PC-3 (cell line): ENCODE measurements around the gene SLC4A7. TPM values are rescaled to one million over a fixed set of nuclear protein-coding genes. Genes with fewer than 3 reads are reported as not detected.
"Not testable (repeated sequence)": the region's sequence is repeated elsewhere in the genome, so short reads cannot be mapped to it uniquely, and the experiment has no call there.

Experiments used
- ATAC-seq: fragments of 200-7000 bp; cut with Tn5 transposase; 2 replicates; pipeline ENCODE4 v1.9.1; 2020; ENCODE audit warnings: mild to moderate bottlenecking, moderate library complexity
- BruUV-seq: library from RNA; stranded (reverse); fragments of 400-500 nt; replicated peaks from 2 replicates; lab custom pipeline; 2021; lab: Mats Ljungman, UMichigan
- CTCF ChIA-PET: fragments of 300-600 bp; sonication (Branson Sonifier 250); formaldehyde crosslinking; loops from one replicate; lab custom pipeline; 2022; ENCODE audit warnings: antibody characterized with exemption; lab: Charles Lee
- POLR2A ChIA-PET: fragments of 300-600 bp; sonication (Branson Sonifier 250); formaldehyde crosslinking; loops from one replicate; lab custom pipeline; 2022; ENCODE audit warnings: antibody characterized with exemption; ENCODE audit not compliant: unreplicated experiment; lab: Charles Lee
- DNase-seq: peaks from one replicate; pipeline ENCODE4 v3.0.0-alpha.2; 2015
- H2AFZ ChIP-seq: fragments of 300-600 bp; sonication (generic); 2 replicates; pipeline ENCODE4 v1.6.0; 2016; ENCODE audit warnings: antibody characterized with exemption, low read length
- H3F3A ChIP-seq: fragments of 300-600 bp; sonication (generic); one replicate; pipeline ENCODE4 v1.6.0; 2017; ENCODE audit warnings: antibody characterized with exemption, low read length, control low read depth, mild to moderate bottlenecking; ENCODE audit not compliant: unreplicated experiment
- H3K27ac ChIP-seq: fragments of 300-600 bp; sonication (generic); 2 replicates; pipeline ENCODE4 v1.5.1; 2016; ENCODE audit warnings: mild to moderate bottlenecking, low read length
- H3K27me3 ChIP-seq: fragments of 300-600 bp; sonication (generic); 2 replicates; pipeline ENCODE4 v1.6.1; 2016; ENCODE audit warnings: low read length, mixed read lengths
- H3K36me3 ChIP-seq: fragments of 300-600 bp; sonication (generic); 2 replicates; pipeline ENCODE4 v1.6.1; 2016; ENCODE audit warnings: low read depth, mixed run types, low read length, mixed read lengths
- H3K4me1 ChIP-seq: fragments of 300-600 bp; sonication (generic); 2 replicates; pipeline ENCODE4 v1.5.1; 2016; ENCODE audit warnings: low read length; ENCODE audit not compliant: insufficient read depth
- H3K4me2 ChIP-seq: fragments of 300-600 bp; sonication (generic); 2 replicates; pipeline ENCODE4 v1.6.0; 2016; ENCODE audit warnings: low read length
- H3K4me3 ChIP-seq: fragments of 300-600 bp; sonication (generic); 2 replicates; pipeline ENCODE4 v1.5.1; 2016; ENCODE audit warnings: mild to moderate bottlenecking, low read length, mixed read lengths
- H3K79me2 ChIP-seq: fragments of 300-600 bp; sonication (generic); 2 replicates; pipeline ENCODE4 v1.6.1; 2017; ENCODE audit warnings: low read length, mixed read lengths
- H3K9ac ChIP-seq: fragments of 300-600 bp; sonication (generic); 2 replicates; pipeline ENCODE4 v1.6.0; 2016; ENCODE audit warnings: mild to moderate bottlenecking, low read length
- H3K9me2 ChIP-seq: fragments of 300-600 bp; sonication (generic); replicated peaks from 2 replicates; pipeline ENCODE4 v1.6.1; 2016; ENCODE audit warnings: mixed run types, low read length, mixed read lengths
- H3K9me3 ChIP-seq: fragments of 300-600 bp; sonication (generic); 2 replicates; pipeline ENCODE4 v1.6.1; 2016; ENCODE audit warnings: low read length, mixed read lengths
- H4K20me1 ChIP-seq: fragments of 300-600 bp; sonication (generic); 2 replicates; pipeline ENCODE4 v1.6.1; 2016; ENCODE audit warnings: low read length, mixed read lengths
- EZH2 ChIP-seq: fragments of 300-600 bp; sonication (generic); IDR thresholded peaks from one replicate; pipeline ENCODE4 v1.6.1; 2017; ENCODE audit warnings: antibody characterized with exemption, mild to moderate bottlenecking, low read length; ENCODE audit not compliant: unreplicated experiment
- EZH2phosphoT487 ChIP-seq: fragments of 300-600 bp; sonication (generic); IDR thresholded peaks from 2 replicates; pipeline ENCODE4 v1.6.1; 2018; ENCODE audit warnings: mild to moderate bottlenecking, antibody characterized with exemption, low read length, borderline replicate concordance
- intact Hi-C: fragments of 100-400 bp; cut with micrococcal nuclease; formaldehyde crosslinking; loops from 2 replicates; pipeline ENCODE4 v1.9.0; 2023
- total RNA-seq: library from RNA; depleted of rRNA; stranded (reverse); fragments of >200 nt; gene quantifications from 2 replicates; pipeline ENCODE4 v1.2.3, GENCODE V29; 2014
- TF ChIP-seq, protein P1 (sequence below): fragments of 300-600 bp; sonication (generic); conservative IDR thresholded peaks from 2 replicates; pipeline ENCODE4 v1.5.1; 2017; ENCODE audit warnings: antibody characterized with exemption, low read depth, mild to moderate bottlenecking, low read length

The SLC4A7 gene
- total RNA-seq, 1 experiment from 2014 or later, result 56.0 TPM

- no peaks in the 10 kb centered on the region for H3F3A ChIP-seq
- no peak overlapping the region for H3K4me3 ChIP-seq
- H3K79me2 ChIP-seq, result no peaks in the 10 kb centered on the region
- DNase-seq (no peak), ATAC-seq (no peak)
- H3K9me2 ChIP-seq, result no peaks in the 10 kb centered on the region
- no peak overlapping the region for H3K9ac ChIP-seq
- H3K27ac ChIP-seq, result no peak overlapping the region
- no peak overlapping the region for H3K4me2 ChIP-seq
- BruUV-seq, result no TSS peak
- ChIA-PET CTCF (no interaction called here), POLR2A (interaction anchor here (0.6 kb wide), 1 partner anchor 74 kb away, joined by 5 read pairs; no protein-coding TSS in a partner anchor)
- H2AFZ ChIP-seq, result no peak overlapping the region
- no peak for TF ChIP-seq EZH2phosphoT487
- no peak for TF ChIP-seq EZH2
- TF ChIP-seq, protein P1, sequence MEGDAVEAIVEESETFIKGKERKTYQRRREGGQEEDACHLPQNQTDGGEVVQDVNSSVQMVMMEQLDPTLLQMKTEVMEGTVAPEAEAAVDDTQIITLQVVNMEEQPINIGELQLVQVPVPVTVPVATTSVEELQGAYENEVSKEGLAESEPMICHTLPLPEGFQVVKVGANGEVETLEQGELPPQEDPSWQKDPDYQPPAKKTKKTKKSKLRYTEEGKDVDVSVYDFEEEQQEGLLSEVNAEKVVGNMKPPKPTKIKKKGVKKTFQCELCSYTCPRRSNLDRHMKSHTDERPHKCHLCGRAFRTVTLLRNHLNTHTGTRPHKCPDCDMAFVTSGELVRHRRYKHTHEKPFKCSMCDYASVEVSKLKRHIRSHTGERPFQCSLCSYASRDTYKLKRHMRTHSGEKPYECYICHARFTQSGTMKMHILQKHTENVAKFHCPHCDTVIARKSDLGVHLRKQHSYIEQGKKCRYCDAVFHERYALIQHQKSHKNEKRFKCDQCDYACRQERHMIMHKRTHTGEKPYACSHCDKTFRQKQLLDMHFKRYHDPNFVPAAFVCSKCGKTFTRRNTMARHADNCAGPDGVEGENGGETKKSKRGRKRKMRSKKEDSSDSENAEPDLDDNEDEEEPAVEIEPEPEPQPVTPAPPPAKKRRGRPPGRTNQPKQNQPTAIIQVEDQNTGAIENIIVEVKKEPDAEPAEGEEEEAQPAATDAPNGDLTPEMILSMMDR, result no peak
- H4K20me1 ChIP-seq, result no peaks in the 10 kb centered on the region
- peaks cover 43% of the 10 kb centered on the region for H3K36me3 ChIP-seq
- no peaks in the 10 kb centered on the region for H3K27me3 ChIP-seq
- H3K9me3 ChIP-seq, result no peaks in the 10 kb centered on the region
- H3K4me1 ChIP-seq, result no peaks in the 10 kb centered on the region; the same call in 1 of the 2 replicates
- intact Hi-C loops, result no loop called here
Observed at GRCh38 chr3:27392950-27393679, 91.1 kb downstream of the SLC4A7 start.

DNA sequence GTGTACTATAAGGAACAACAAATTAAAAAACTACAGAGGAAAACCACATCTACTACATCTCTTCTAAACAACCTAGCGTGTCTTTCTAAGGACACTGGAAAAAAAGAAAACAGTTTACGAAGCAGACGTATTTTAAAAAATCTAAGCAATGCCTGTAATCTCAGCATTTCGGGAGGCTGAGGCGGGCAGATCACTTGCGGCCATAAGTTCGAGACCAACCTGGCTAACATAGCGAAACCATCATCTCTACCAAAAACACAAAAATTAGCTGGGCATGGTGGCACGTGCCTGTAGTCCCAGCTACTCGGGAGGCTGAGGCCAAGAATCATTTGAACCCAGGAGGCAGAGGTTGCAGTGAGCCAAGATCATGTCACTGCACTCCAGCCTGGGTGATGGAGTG, 91.8 kb downstream of the SLC4A7 start:
- H3K9me3 ChIP-seq, H3K4me2 ChIP-seq, H3K27ac ChIP-seq, DNase-seq, H3F3A ChIP-seq, H2AFZ ChIP-seq, H3K9me2 ChIP-seq, H3K27me3 ChIP-seq, H4K20me1 ChIP-seq, intact Hi-C loops, ATAC-seq, H3K9ac ChIP-seq, CTCF ChIA-PET, H3K4me3 ChIP-seq, H3K4me1 ChIP-seq, BruUV-seq, H3K79me2 ChIP-seq: not testable (repeated sequence)
- H3K36me3 ChIP-seq, result peaks cover 39% of the 10 kb centered on the region
- POLR2A ChIA-PET, result interaction anchor here (0.6 kb wide), 1 partner anchor 75 kb away, joined by 5 read pairs; no protein-coding TSS in a partner anchor

- peaks cover 42% of the 10 kb centered on the region for H3K36me3 ChIP-seq
- no peaks in the 10 kb centered on the region; the same call in 1 of the 2 replicates for H3K4me1 ChIP-seq
- no peak overlapping the region for H3K9ac ChIP-seq
- no peaks in the 10 kb centered on the region for H3K9me2 ChIP-seq
- H3K27me3 ChIP-seq, result no peaks in the 10 kb centered on the region
- ATAC-seq, result peak; percentile 75
- no peaks in the 10 kb centered on the region for H3F3A ChIP-seq
- no peak overlapping the region for H3K4me3 ChIP-seq
- TF ChIP-seq EZH2phosphoT487 (no peak), EZH2 (no peak)
- TF ChIP-seq, protein P1, result no peak
- H4K20me1 ChIP-seq, result no peaks in the 10 kb centered on the region
- H3K4me2 ChIP-seq, result no peak overlapping the region
- no peak overlapping the region for H3K27ac ChIP-seq
- ChIA-PET POLR2A (no interaction called here), CTCF (no interaction called here)
- H3K9me3 ChIP-seq, result no peaks in the 10 kb centered on the region
- intact Hi-C loops, result no loop called here
- DNase-seq, result no peak
- no peak overlapping the region for H2AFZ ChIP-seq
- no peaks in the 10 kb centered on the region for H3K79me2 ChIP-seq
- BruUV-seq, result no TSS peak
Observed at GRCh38 chr3:27391796-27392195, 92.4 kb downstream of the SLC4A7 start.
